GM12891 (cell line): ENCODE measurements around the gene PIP4K2A.

Source experiments
- POLR2A ChIP-seq: IDR thresholded peaks from 2 replicates; pipeline ENCODE4 v1.6.1; 2011; ENCODE audit warnings: low read depth, low read length, control low read depth
- TAF1 ChIP-seq: IDR thresholded peaks from 2 replicates; pipeline ENCODE4 v1.6.1; 2011; ENCODE audit warnings: low read depth, low read length, control low read depth

GRCh38 chr10:22631185-22631584 lies 83.2 kb downstream of the PIP4K2A start:
- TF ChIP-seq POLR2A (no peak), TAF1 (no peak)
